ENCODE results near the gene NALCN.

DNA sequence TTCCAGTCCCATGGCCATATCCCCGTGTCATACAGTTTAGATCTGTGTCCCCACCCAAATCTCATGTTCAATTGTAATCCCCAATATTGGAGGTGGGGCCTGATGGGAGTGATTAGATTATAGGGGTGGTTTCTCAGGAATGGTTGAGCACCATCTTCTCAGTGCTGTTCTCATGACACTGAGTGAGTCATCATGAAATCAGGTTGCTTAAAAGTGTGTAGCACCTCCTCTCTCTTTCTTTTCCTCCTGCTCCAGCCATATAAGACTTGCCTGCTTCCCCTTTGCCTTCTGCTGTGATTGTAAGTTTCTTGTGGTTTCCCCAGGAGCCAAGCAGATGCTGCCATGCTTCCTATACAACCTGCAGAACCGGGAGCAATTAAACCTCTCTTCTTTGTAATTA, 197.8 kb downstream of the NALCN start:
- TF ChIP-seq CTCF (conservative IDR thresholded peaks at IDR 0.05; ENCODE audit: low read depth in 2 of 2), result no peak
- no peak for TF ChIP-seq JUNB (IDR thresholded peaks at IDR 0.05; ENCODE audit: unreplicated experiment)
- TF ChIP-seq CREB1 (CRISPR knock-in tag; IDR thresholded peaks at IDR 0.05; ENCODE audit: low read depth), result no peak
- TF ChIP-seq EZH2phosphoT487 (IDR thresholded peaks at IDR 0.05; ENCODE audit: unreplicated experiment), result no peak
- TF ChIP-seq REST (IDR thresholded peaks at IDR 0.05; ENCODE audit: unreplicated experiment), result no peak
